ENCODE data around the gene P4HA1.
"Not testable (repeated sequence)": the region's sequence is repeated elsewhere in the genome, so short reads cannot be mapped to it uniquely, and the experiment has no call there.

The P4HA1 gene

GRCh38 chr10:73096449-73097304 lies at the start of gene P4HA1:
TSS of gene P4HA1 (minus strand) at chr10:73096866. CDS start at chr10:73074883, 21,983 bp downstream.
- peak; percentile 98 to 99 for DNase-seq

- DNase-seq = no peak
Observed at GRCh38 chr10:73141603-73142002, 44.9 kb upstream of the P4HA1 start.

GRCh38 chr10:73139251-73139650 lies 42.6 kb upstream of the P4HA1 start:
- no peak for DNase-seq

GRCh38 chr10:73136627-73137026 lies 40.0 kb upstream of the P4HA1 start:
- no peak for DNase-seq

- no peak for DNase-seq
Observed at GRCh38 chr10:73134727-73135126, 38.1 kb upstream of the P4HA1 start.

- DNase-seq = no peak
Observed at GRCh38 chr10:73131913-73132686, 35.4 kb upstream of the P4HA1 start.

GRCh38 chr10:73131301-73131700 lies 34.6 kb upstream of the P4HA1 start:
- no peak for DNase-seq

GRCh38 chr10:73126343-73126742 lies 29.7 kb upstream of the P4HA1 start:
- no peak for DNase-seq

GRCh38 chr10:73119952-73120351 lies 23.3 kb upstream of the P4HA1 start:
- no peak for DNase-seq

GRCh38 chr10:73119457-73119856 lies 22.8 kb upstream of the P4HA1 start:
- no peak for DNase-seq

GRCh38 chr10:73117976-73118743 lies 21.5 kb upstream of the P4HA1 start:
- DNase-seq = no peak

- DNase-seq = no peak
Observed at GRCh38 chr10:73116017-73116416, 19.4 kb upstream of the P4HA1 start.

GRCh38 chr10:73113551-73113950 lies 16.9 kb upstream of the P4HA1 start:
- no peak for DNase-seq

- DNase-seq = not testable (repeated sequence)
Observed at GRCh38 chr10:73112032-73112431, 15.4 kb upstream of the P4HA1 start.

- peak; percentile 44 to 53 for DNase-seq
Observed at GRCh38 chr10:73110345-73110849, 13.7 kb upstream of the P4HA1 start, which contains the start of gene NUDT13. TSS of gene NUDT13 (plus strand) at chr10:73110455. CDS start at chr10:73114366, 3,911 bp downstream.

GRCh38 chr10:73109248-73109652 lies 12.6 kb upstream of the P4HA1 start:
- not testable (repeated sequence) for DNase-seq

- DNase-seq = no peak
Observed at GRCh38 chr10:73106301-73106700, 9.6 kb upstream of the P4HA1 start.

- DNase-seq = no peak
Observed at GRCh38 chr10:73099141-73099540, 2.5 kb upstream of the P4HA1 start.

- DNase-seq = no peak
Observed at GRCh38 chr10:73097305-73097670, 622 bp upstream of the P4HA1 start.

- peak; percentile 73 to 80 for DNase-seq
Observed at GRCh38 chr10:73096041-73096448, 621 bp downstream of the P4HA1 start.

GRCh38 chr10:73095481-73096021 lies 1.1 kb downstream of the P4HA1 start:
- peak; percentile 52 to 63 for DNase-seq

- DNase-seq = no peak
Observed at GRCh38 chr10:73094986-73095480, 1.6 kb downstream of the P4HA1 start.

Measured in activated CD4-positive, alpha-beta T cell treated with anti-CD3 and anti-CD28 coated beads, Interleukin-2, amount 50 U/mL, for 48 hours (primary cell).